Right lung (tissue), 5 donors: Measurements from ENCODE around the gene ABCG5. TPM values are rescaled to one million over a fixed set of nuclear protein-coding genes. Genes with fewer than 3 reads are reported as not detected.

Experiments
- DNase-seq, 2 donors: peaks; one replicate each; pipeline ENCODE4 v3.0.0-alpha.2; 2013
- polyA plus RNA-seq, 5 donors: library from polyadenylated mRNA; unstranded; fragments of 120-200 nt; gene quantifications; one replicate each; pipeline versions ENCODE4 v1.2.1 to v1.2.3, GENCODE V29; 2013; ENCODE audit warnings: inconsistent platforms in 1 of 5, low replicate concordance in 1 of 5; ENCODE audit not compliant: insufficient read length in 5 of 5, insufficient read depth in 1 of 5

ABCG5 gene
- polyA plus RNA-seq, 5 donors = 0.33 to 0.50 (median 0.41) TPM

- DNase-seq = no peak
Observed at GRCh38 chr2:43810452-43810851, 28.2 kb downstream of the ABCG5 start.

- DNase-seq = no peak
Observed at GRCh38 chr2:43806719-43807031, 32.0 kb downstream of the ABCG5 start.

DNA sequence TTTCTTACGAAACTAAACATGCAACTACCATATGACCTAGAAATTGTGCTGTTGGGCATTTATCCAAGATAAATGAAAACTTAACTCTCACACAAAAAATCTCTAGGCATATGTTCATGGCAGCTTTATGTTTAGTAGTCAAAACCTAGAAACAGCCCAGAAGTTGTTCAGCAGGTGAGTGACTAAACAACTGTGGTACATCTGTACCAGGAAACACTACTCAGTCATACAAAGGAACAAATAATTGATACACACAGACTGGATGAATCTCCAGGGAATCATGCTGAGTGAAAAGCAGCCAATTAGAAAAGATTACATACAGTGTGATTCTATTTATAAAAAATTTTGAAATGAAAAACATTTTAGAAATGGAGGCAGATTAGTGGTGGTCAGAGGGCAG lies 35.5 kb downstream of the ABCG5 start:
- DNase-seq = no peak

GRCh38 chr2:43802135-43802534 lies 36.5 kb downstream of the ABCG5 start:
- DNase-seq = no peak

DNA sequence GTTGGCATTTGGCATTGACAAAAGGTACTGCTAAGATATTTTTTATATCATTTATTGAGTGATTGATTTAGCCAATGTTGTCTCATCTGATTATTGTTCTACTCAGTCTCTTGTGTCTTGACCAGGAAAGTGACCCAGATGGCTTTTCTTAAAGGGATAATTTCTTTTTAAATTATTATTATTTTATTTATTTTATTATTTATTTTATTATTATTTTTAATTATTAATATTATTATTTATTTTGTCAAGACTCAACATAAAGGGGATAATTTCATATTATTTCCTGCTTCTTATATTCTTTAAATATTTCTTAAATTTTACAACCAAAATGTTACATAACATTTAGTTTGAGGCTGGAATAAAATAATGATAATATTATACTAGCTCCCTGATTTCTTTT lies 37.7 kb downstream of the ABCG5 start:
- DNase-seq = no peak

DNA sequence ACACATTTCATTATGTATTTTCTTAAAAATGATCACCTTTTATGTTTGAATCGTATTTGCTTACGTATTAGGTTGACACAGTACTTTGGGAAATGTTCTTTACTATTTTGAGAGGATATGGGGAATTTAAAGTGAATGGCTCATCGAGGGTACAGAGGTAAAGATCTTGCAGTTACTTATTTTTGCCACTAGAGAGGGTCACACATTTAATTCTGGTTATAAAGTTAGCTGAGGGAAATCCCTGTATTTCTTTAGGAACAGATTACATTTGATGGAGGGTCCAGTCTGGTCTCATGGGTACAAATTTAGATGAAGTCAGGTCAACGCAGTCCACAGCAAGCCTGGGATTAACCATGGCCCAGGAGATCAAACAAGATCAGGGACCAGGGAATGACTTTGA lies 40.3 kb downstream of the ABCG5 start:
- DNase-seq = no peak

DNA sequence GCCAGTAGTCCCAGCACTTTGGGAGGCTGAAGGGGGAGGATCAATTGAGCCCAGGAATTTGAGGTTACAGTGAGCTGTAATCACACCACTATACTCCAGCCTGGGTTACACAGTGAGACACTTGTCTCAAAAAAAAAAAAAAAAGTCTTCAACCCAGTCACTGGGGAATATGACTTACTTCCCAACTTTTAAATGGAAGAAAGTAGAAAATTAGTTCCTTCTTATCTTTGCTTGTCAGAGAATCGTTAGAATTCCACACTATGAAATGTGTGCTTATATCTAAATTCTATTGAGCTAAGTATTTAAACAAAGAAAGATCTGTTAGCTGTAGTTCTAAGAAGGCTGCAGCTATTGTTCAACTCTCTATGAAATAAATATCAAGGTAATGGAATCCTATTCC lies 42.4 kb downstream of the ABCG5 start:
- DNase-seq = no peak

- no peak for DNase-seq
Observed at GRCh38 chr2:43794956-43795355, 43.7 kb downstream of the ABCG5 start.

DNA sequence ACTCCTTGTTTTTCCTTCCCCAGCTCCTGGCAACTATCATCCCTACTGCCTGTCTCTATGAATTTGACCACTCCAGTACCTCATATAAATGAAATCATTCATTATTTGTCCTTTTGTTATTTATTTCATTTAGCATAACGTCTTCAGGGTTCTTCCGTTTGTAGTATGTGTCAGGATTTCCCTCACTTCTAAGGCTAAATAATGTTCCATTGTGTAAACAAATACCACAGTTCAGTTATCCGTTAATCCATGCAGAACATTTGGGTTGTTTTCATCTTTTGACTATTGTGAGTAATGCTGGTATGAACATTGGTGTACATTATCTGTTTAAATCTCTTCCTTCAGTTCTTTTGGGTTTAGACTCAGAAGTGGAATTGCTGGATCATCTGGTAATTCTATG lies 46.0 kb downstream of the ABCG5 start:
- no peak for DNase-seq

- DNase-seq = peak; percentile 78 to 84
Observed at GRCh38 chr2:43791035-43791765, 47.4 kb downstream of the ABCG5 start.

GRCh38 chr2:43790147-43790546 lies 48.5 kb downstream of the ABCG5 start:
- peak; percentile 81 to 89 for DNase-seq

GRCh38 chr2:43788646-43789045 lies 50.0 kb downstream of the ABCG5 start:
- no peak for DNase-seq

GRCh38 chr2:43787895-43788294 lies 50.7 kb downstream of the ABCG5 start:
- DNase-seq = no peak

GRCh38 chr2:43778233-43778632 lies 60.4 kb downstream of the ABCG5 start:
- no peak for DNase-seq

GRCh38 chr2:43777306-43777926 lies 61.2 kb downstream of the ABCG5 start:
- DNase-seq = peak; percentile 71 to 72

DNA sequence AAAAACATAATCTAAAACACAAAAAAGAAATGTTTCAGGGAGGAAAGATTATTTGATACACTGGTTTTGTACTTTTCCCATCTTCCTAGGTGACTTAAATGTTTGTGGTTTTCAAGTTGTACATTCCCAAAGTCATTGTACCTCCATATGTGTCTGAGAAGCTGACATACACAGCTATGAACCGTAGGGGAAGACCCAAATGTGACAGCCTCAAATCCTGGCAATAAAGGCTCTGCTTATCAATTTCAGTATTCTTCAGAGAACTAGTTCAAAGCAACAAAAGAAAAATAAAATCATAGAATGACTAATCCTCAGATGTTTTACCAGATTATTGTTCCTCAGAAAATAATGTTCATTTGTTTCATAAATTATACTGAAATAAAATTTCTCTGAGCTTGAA lies 62.3 kb downstream of the ABCG5 start:
- DNase-seq = no peak

DNA sequence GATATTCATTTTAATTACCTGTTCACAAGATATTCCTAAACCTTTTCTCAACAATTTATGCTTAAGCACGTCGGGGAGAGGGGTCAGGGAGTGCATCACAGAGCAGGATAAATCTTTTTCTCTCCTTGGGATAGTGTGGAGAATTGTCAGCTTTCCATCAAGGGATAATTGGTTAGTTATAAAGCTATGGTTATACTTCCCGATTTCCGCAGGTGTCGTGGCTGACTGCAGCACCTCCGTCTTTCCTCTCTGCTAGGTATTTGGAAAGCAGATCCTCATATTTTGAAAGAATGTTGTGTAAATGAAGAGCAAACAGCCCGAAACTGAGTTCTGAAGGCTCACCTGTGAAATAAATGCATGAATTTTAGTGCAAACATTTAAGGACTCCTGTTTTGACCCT lies 64.0 kb downstream of the ABCG5 start:
- DNase-seq = no peak

DNA sequence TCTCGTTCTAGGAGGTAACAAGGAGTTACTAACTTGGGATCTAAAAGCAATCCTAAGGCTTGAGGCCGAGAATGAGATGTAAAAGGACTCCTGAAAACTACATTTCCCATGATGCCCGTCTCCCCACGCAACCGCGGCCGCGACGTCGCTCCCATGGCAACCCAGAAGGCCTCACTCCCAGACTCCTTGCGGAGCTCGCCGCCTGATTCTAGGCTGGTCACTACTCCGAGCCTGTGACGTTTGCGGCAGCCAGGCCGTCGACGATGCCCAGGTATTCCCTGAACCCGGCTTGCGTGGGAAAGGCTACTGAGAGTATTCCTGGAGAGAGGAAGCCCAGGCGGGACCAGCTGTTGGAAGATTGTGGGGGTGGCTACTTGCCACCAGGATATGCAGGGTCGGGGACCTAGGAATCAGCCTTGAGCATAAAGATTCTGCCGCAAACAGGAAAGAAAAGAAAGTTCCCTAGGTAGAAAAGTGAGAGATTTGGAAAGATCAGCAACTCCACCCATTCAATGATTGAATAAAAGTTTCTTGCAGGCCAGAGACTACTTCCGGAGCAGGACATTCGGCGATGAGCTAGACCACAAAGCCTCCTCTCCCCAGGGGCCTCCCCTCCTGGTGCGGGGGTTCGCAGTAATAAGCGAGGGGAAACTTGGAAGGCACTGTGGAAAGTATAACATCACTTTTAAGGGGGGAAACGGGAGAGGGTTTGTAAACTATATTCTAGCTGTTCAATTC lies 64.6 kb downstream of the ABCG5 start, which contains the start of gene DYNC2LI1:
TSS of gene DYNC2LI1 (plus strand) at position 164 of the 738 bp plus-strand sequence. CDS start at position 264, 100 bp downstream.
- peak; percentile 91 to 92 for DNase-seq

- no peak for DNase-seq
Observed at GRCh38 chr2:43766006-43766405, 72.6 kb downstream of the ABCG5 start.

GRCh38 chr2:43764086-43764705 lies 74.4 kb downstream of the ABCG5 start:
- no peak for DNase-seq

DNA sequence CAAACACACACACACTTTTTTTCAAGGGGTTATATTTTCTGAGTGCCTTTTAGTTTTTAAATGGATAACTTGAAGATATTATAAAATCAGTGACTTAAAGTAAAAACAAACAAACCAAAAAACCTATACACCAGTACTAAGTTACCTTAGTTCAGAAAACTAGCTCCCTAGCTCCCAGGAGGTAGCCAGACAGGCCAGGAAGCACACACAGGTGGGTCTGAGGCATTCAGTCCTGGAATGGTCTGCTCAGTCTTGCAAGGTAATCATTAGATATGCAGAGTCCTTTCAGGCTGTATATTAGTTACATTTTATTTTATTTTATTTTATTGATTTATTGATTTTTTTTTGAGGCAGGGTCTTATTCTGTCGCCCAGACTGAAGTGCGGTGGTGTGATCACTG lies 75.5 kb downstream of the ABCG5 start:
- DNase-seq = no peak
